Left lung (tissue), 10 donors: ENCODE results near the gene CFAP299. TPM values are rescaled to one million over a fixed set of nuclear protein-coding genes. Genes with fewer than 3 reads are reported as not detected.
"Not testable (repeated sequence)": the region's sequence is repeated elsewhere in the genome, so short reads cannot be mapped to it uniquely, and the experiment has no call there.

Experiments
- ATAC-seq: fragments of 200-7000 bp; cut with Tn5 transposase; one replicate; pipeline ENCODE4 v1.9.1; 2020; ENCODE audit warnings: moderate library complexity
- DNase-seq, 4 donors: peaks; one replicate each; pipeline ENCODE4 v3.0.0-alpha.2; 2013 to 2020
- H3K27ac ChIP-seq, 2 donors: fragments of 200-600 bp; sonication (generic) in 1 of 2; one replicate each; pipeline versions ENCODE4 v1.5.0 to v1.8.0; 2020 to 2021
- H3K27me3 ChIP-seq, 2 donors: fragments of 200-600 bp; sonication (generic) in 1 of 2; one replicate each; pipeline versions ENCODE4 v1.5.0 to v1.8.0; 2020 to 2021
- H3K36me3 ChIP-seq, 2 donors: fragments of 200-600 bp; sonication (generic) in 1 of 2; one replicate each; pipeline versions ENCODE4 v1.5.0 to v1.8.0; 2020 to 2021
- H3K4me1 ChIP-seq, 2 donors: fragments of 200-600 bp; one replicate each; pipeline ENCODE4 v1.8.0; 2021
- H3K4me3 ChIP-seq, 2 donors: fragments of 200-600 bp; sonication (generic) in 1 of 2; one replicate each; pipeline versions ENCODE4 v1.5.0 to v1.8.0; 2020 to 2021; ENCODE audit warnings: mild to moderate bottlenecking in 1 of 2
- H3K9me3 ChIP-seq, 2 donors: fragments of 200-600 bp; sonication (generic) in 1 of 2; one replicate each; pipeline versions ENCODE4 v1.5.0 to v1.8.0; 2020 to 2021
- intact Hi-C, 2 donors: fragments of 100-400 bp; cut with DNase I; formaldehyde crosslinking; loops; one replicate each; pipeline versions ENCODE4 v1.11.2 to v1.14.2; 2022
- polyA plus RNA-seq, 6 donors: library from polyadenylated mRNA; unstranded; fragments of 120-200 nt; gene quantifications; one replicate each; pipeline ENCODE4 v1.2.1, GENCODE V29; 2013; ENCODE audit not compliant: insufficient read length in 6 of 6
- total RNA-seq, 2 donors: library from RNA; stranded (reverse); fragmentation: NEBNext Ultra II Directional; extraction: Animal tissue kit (Norgen Biotek cat#: 25700); gene quantifications; one replicate each; pipeline ENCODE4 v1.2.1, GENCODE V29; 2021
- TF ChIP-seq, protein P1 (sequence below), 2 donors: fragments of 200-600 bp; sonication (generic) in 1 of 2; IDR thresholded peaks; one replicate each; pipeline versions ENCODE4 v1.5.0 to v1.8.0; 2021; ENCODE audit warnings: antibody characterized with exemption in 2 of 2
- donor health status: DM: no; HTN: yes; CAD: no.
- donor health status: DM: no; HTN: no; CAD: no.

The CFAP299 gene
- total and polyA plus RNA-seq, 8 donors, result 1.2 to 2.3 (median 1.6) TPM; not detected in 1

DNA sequence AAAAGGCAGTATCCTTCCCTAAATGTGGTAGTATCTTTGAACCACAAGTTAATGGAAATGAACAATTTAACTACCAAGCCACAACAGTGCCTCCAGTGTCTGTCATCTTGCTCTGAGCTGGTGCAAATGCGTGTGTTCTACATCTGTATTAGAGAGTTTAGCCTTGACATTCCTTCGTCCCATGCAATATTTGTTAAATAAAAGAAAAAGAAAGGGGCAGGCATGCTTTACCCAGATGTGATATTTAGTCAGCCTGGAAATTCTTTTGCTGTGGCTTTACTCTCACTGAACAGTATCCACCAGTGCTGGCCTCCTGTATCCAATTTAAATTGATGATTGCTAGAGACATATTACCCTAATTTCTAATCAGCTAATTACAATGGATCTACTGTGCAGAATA is 310.5 kb downstream of the CFAP299 start:
- intact Hi-C loops, result no loop called here
- TF ChIP-seq, protein P1, sequence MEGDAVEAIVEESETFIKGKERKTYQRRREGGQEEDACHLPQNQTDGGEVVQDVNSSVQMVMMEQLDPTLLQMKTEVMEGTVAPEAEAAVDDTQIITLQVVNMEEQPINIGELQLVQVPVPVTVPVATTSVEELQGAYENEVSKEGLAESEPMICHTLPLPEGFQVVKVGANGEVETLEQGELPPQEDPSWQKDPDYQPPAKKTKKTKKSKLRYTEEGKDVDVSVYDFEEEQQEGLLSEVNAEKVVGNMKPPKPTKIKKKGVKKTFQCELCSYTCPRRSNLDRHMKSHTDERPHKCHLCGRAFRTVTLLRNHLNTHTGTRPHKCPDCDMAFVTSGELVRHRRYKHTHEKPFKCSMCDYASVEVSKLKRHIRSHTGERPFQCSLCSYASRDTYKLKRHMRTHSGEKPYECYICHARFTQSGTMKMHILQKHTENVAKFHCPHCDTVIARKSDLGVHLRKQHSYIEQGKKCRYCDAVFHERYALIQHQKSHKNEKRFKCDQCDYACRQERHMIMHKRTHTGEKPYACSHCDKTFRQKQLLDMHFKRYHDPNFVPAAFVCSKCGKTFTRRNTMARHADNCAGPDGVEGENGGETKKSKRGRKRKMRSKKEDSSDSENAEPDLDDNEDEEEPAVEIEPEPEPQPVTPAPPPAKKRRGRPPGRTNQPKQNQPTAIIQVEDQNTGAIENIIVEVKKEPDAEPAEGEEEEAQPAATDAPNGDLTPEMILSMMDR (IDR thresholded peaks at IDR 0.05), result no peak
- H3K9me3 ChIP-seq, result no peaks in the 10 kb centered on the region
- no peaks in the 10 kb centered on the region for H3K4me1 ChIP-seq
- no peak overlapping the region for H3K27ac ChIP-seq
- no peaks in the 10 kb centered on the region for H3K27me3 ChIP-seq
- DNase-seq (no peak), ATAC-seq (no peak)
- H3K36me3 ChIP-seq, result no peaks in the 10 kb centered on the region
- no peak overlapping the region for H3K4me3 ChIP-seq

GRCh38 chr4:80655662-80656061 is 320.1 kb downstream of the CFAP299 start:
- TF ChIP-seq, protein P1 (IDR thresholded peaks at IDR 0.05), result no peak
- no peak overlapping the region for H3K4me3 ChIP-seq
- peaks cover 0 to 9% of the 10 kb centered on the region in 2 donors for H3K9me3 ChIP-seq
- H3K27ac ChIP-seq, result no peak overlapping the region
- no peaks in the 10 kb centered on the region for H3K27me3 ChIP-seq
- no peaks in the 10 kb centered on the region for H3K36me3 ChIP-seq
- H3K4me1 ChIP-seq, result no peaks in the 10 kb centered on the region
- intact Hi-C loops, result no loop called here
- DNase-seq (peak in 2 of 4 donors; percentile 3 to 10), ATAC-seq (no peak)

DNA sequence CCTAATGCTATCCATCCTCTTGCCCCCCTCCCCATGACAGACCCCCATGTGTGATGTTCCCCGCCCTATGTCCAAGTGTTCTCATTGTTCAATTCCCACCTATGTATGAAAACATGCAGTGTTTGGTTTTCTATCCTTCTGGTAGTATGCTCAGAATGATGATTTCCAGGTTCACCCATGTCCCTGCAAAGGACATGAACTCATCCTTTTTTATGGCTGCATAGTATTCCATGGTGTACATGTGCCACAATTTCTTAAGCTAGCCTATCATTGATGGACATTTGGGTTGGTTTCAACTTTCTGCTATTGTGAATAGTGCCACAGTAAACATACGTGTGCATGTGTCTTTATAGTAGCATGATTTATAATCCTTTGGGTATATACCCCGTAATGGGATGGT is 334.6 kb downstream of the CFAP299 start:
- H3K27me3 ChIP-seq, intact Hi-C loops, H3K9me3 ChIP-seq, DNase-seq, H3K4me3 ChIP-seq, ATAC-seq, H3K4me1 ChIP-seq, H3K27ac ChIP-seq, H3K36me3 ChIP-seq: not testable (repeated sequence)

DNA sequence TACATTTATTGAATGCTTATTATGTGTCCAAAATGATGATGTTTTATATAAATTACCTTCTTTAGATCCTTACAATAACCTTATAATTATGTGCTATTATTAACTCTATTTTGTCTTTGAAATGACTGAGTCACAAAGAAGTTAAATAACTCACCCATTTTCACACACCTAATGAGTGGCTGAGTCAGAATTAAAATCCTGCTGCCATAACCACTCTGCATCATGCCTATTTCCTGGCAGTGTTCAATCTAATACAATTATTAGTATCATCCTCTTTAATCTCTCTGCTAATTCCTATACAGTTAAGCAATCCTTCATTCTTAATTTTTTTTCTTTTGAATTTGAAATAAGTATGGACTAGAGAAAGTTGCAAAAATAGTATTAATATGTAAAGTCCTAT is 342.9 kb downstream of the CFAP299 start:
- TF ChIP-seq, protein P1 (IDR thresholded peaks at IDR 0.05), result no peak
- peaks cover 0 to 4% of the 10 kb centered on the region in 2 donors for H3K9me3 ChIP-seq
- ATAC-seq, result no peak
- H3K27ac ChIP-seq, result no peak overlapping the region
- DNase-seq, result no peak
- no peak overlapping the region for H3K4me3 ChIP-seq
- intact Hi-C loops, result no loop called here
- no peaks in the 10 kb centered on the region for H3K4me1 ChIP-seq
- no peaks in the 10 kb centered on the region for H3K27me3 ChIP-seq
- H3K36me3 ChIP-seq, result no peaks in the 10 kb centered on the region

DNA sequence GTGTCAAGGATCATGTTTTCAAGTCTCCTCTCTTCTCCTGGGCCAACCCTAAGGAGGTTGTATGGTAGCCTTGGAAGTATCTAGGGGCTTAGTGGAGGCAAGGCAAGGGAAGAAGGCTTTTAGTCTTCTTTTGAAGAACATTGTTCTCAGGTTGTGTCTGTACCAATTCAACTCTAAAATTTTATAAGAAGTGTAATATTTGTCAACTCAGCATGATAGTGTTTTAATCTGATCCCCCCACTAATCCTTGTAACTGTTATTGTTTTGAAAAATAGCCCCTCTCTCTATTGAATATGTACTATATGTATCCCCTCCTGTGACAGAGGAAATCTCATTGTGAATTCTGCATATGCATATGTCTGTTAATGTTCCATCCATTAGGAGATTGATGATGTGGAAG is 345.4 kb downstream of the CFAP299 start:
- intact Hi-C loops, result no loop called here

GRCh38 chr4:80685214-80685613 is 349.7 kb downstream of the CFAP299 start:
- Histone ChIP-seq H3K4me3 (no peak overlapping the region), H3K4me1 (no peaks in the 10 kb centered on the region), H3K9me3 (no peaks in the 10 kb centered on the region), H3K36me3 (no peaks in the 10 kb centered on the region), H3K27ac (no peak overlapping the region), H3K27me3 (no peaks in the 10 kb centered on the region)
- intact Hi-C loops, result no loop called here
- peak in 1 of 4 donors; percentile 16 for DNase-seq
- TF ChIP-seq, protein P1 (IDR thresholded peaks at IDR 0.05), result no peak
- ATAC-seq, result no peak

More for the DNA sequence above, 345.4 kb downstream of the CFAP299 start:
- H3K27ac ChIP-seq, result no peak overlapping the region
- H3K36me3 ChIP-seq, result no peaks in the 10 kb centered on the region
- no peaks in the 10 kb centered on the region for H3K9me3 ChIP-seq
- H3K4me3 ChIP-seq, result no peak overlapping the region
- ATAC-seq (no peak), DNase-seq (no peak)
- no peaks in the 10 kb centered on the region for H3K27me3 ChIP-seq
- TF ChIP-seq, protein P1 (IDR thresholded peaks at IDR 0.05), result no peak
- H3K4me1 ChIP-seq, result no peaks in the 10 kb centered on the region

DNA sequence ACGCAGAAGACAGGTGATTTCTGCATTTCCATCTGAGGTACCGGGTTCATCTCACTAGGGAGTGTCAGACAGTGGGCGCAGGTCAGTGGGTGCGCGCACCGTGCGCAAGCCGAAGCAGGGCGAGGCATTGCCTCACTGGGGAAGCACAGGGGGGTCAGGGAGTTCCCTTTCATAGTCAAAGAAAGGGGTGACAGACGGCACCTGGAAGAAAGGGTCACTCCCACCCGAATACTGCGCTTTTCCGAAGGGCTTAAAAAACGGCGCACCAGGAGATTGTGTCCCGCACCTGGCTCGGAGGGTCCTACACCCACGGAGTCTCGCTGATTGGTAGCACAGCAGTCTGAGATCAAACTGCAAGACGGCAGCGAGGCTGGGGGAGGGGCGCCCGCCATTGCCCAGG is 352.2 kb downstream of the CFAP299 start:
- intact Hi-C loops, H3K9me3 ChIP-seq, H3K4me3 ChIP-seq, DNase-seq, H3K4me1 ChIP-seq, H3K27me3 ChIP-seq, H3K27ac ChIP-seq, ATAC-seq, H3K36me3 ChIP-seq: not testable (repeated sequence)
